ENCODE data around the gene LPCAT3.
A peak's percentile ranks its signal among the peaks of the same experiment; 100 is the strongest.

DNA sequence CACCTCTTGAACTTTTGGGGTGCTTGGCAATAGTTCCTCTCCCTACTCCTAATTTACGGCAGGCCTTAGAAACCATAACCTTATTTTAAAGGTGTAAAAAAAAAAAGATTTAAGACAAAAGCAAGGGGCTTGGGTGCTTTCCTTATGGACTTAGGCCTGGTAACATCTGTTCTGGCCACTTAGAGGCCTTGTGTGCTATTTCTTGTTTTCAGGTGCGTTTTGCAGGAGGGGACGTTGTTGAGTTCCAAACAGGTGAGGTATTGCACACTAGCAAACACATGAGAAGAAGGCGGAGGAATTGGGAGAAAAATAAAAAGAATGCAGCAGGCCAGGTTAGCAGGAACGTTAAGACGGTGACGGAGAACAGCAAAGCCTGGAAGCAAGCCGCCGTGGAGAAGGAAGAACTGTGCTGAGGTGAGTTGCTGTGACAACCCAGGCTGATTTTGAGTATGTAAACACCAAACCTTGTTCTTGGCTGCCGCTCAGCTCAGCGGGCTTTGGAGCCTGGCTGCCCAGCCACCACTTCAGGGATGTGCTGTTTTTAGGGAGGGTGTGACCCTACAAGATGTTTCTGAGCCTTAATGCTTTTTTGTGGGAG is 30.2 kb downstream of the LPCAT3 start:
- TF ChIP-seq POLR2A (IDR thresholded peaks at IDR 0.05), result peak in 1 of 2 donors; percentile 42
- TF ChIP-seq, protein P1, sequence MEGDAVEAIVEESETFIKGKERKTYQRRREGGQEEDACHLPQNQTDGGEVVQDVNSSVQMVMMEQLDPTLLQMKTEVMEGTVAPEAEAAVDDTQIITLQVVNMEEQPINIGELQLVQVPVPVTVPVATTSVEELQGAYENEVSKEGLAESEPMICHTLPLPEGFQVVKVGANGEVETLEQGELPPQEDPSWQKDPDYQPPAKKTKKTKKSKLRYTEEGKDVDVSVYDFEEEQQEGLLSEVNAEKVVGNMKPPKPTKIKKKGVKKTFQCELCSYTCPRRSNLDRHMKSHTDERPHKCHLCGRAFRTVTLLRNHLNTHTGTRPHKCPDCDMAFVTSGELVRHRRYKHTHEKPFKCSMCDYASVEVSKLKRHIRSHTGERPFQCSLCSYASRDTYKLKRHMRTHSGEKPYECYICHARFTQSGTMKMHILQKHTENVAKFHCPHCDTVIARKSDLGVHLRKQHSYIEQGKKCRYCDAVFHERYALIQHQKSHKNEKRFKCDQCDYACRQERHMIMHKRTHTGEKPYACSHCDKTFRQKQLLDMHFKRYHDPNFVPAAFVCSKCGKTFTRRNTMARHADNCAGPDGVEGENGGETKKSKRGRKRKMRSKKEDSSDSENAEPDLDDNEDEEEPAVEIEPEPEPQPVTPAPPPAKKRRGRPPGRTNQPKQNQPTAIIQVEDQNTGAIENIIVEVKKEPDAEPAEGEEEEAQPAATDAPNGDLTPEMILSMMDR (IDR thresholded peaks at IDR 0.05), result no peak

Measured in thyroid gland (tissue), 4 donors.